ENCODE data around the gene C1orf105.

GRCh38 chr1:172488393-172488792, 67.9 kb downstream of the C1orf105 start:
- TF ChIP-seq POLR2A (IDR thresholded peaks at IDR 0.05; ENCODE audit: insufficient read depth in 1 of 2, low read depth in 2 of 2, low read length in 2 of 2) (no peak), FOXM1 (CRISPR knock-in tag; IDR thresholded peaks at IDR 0.05) (no peak), ZSCAN21 (CRISPR knock-in tag; IDR thresholded peaks at IDR 0.05; ENCODE audit: borderline replicate concordance) (no peak), NFATC3 (CRISPR knock-in tag; IDR thresholded peaks at IDR 0.05) (no peak), CENPX (CRISPR knock-in tag; IDR thresholded peaks at IDR 0.05) (no peak), UBTF (CRISPR knock-in tag; IDR thresholded peaks at IDR 0.05) (no peak), ZNF512 (CRISPR knock-in tag; IDR thresholded peaks at IDR 0.05) (no peak), CCAR2 (optimal IDR thresholded peaks at IDR 0.05; ENCODE audit: low read depth, low read length) (no peak)

Data from HepG2 (cell line).